Progenitor cell of endocrine pancreas (in vitro differentiated cells): ENCODE results near the gene ST7. TPM values are rescaled to one million over a fixed set of nuclear protein-coding genes. Genes with fewer than 3 reads are reported as not detected.

Experiments
- DNase-seq: peaks from one replicate; pipeline ENCODE4 v3.0.0; 2021; ENCODE audit warnings: low spot score; ENCODE audit not compliant: unreplicated experiment
- H3K27ac Mint-ChIP-seq: 2 replicates; pipeline ENCODE4 v1.8.0; 2021; ENCODE audit warnings: mild to moderate bottlenecking, moderate library complexity, mixed read lengths
- H3K27me3 Mint-ChIP-seq: 2 replicates; pipeline ENCODE4 v1.8.0; 2021; ENCODE audit warnings: mixed read lengths
- H3K36me3 Mint-ChIP-seq: 2 replicates; pipeline ENCODE4 v1.8.0; 2022; ENCODE audit warnings: mixed read lengths; ENCODE audit not compliant: insufficient read depth
- H3K4me1 Mint-ChIP-seq: 2 replicates; pipeline ENCODE4 v1.8.0; 2021; ENCODE audit warnings: low read depth, mixed read lengths
- H3K4me3 Mint-ChIP-seq: 2 replicates; pipeline ENCODE4 v1.8.0; 2021; ENCODE audit warnings: low read depth, mild to moderate bottlenecking, moderate library complexity, mixed read lengths
- H3K9me3 Mint-ChIP-seq: 2 replicates; pipeline ENCODE4 v1.8.0; 2021; ENCODE audit warnings: low read depth, mixed read lengths
- CTCF ChIP-seq: fragments of 200-600 bp; sonication (generic); IDR thresholded peaks from one replicate; pipeline ENCODE4 v1.5.0; 2021; ENCODE audit warnings: antibody characterized with exemption, mild to moderate bottlenecking; ENCODE audit not compliant: unreplicated experiment
- total RNA-seq: library from RNA; stranded (reverse); gene quantifications from 2 replicates; pipeline ENCODE4 v1.2.1, GENCODE V29; 2021

ST7 gene
- total RNA-seq, 1 donor from 2014 or later = 24.8 TPM

DNA sequence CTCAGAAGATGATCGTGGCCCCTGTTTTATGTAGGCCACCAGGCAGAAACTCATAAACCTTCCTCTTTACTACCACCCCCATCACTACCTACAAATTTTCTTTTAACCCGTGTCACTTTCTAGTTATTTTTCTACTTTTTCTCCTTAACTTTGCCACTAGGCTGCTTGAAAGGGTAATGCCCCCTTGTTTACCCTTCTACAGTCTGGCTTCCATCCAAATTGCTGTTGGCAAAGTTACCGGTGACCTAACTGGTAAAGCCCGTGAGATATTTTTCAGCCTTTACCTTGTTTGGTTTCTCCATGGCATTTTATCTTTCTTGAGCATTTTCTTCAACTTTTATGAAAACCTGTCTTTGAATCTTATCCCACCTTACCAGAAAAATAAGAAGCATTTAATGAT lies 216.6 kb downstream of the ST7 start:
- peaks cover 3% of the 10 kb centered on the region for H3K36me3 Mint-ChIP-seq
- TF ChIP-seq CTCF = no peak
- no peaks in the 10 kb centered on the region for H3K27me3 Mint-ChIP-seq
- no peaks in the 10 kb centered on the region for H3K4me1 Mint-ChIP-seq
- H3K4me3 Mint-ChIP-seq = no peak overlapping the region
- no peaks in the 10 kb centered on the region for H3K9me3 Mint-ChIP-seq
- DNase-seq = no peak
- no peak overlapping the region for H3K27ac Mint-ChIP-seq

GRCh38 chr7:117171106-117171505 lies 217.8 kb downstream of the ST7 start:
- no peak overlapping the region for H3K4me3 Mint-ChIP-seq
- no peak for DNase-seq
- peak; percentile 16 for TF ChIP-seq CTCF
- no peak overlapping the region for H3K27ac Mint-ChIP-seq
- no peaks in the 10 kb centered on the region for H3K27me3 Mint-ChIP-seq
- H3K36me3 Mint-ChIP-seq = peaks cover 3% of the 10 kb centered on the region
- no peaks in the 10 kb centered on the region for H3K9me3 Mint-ChIP-seq
- H3K4me1 Mint-ChIP-seq = no peaks in the 10 kb centered on the region

- Mint-ChIP-seq H3K36me3 (peaks cover 3% of the 10 kb centered on the region), H3K27me3 (no peaks in the 10 kb centered on the region), H3K4me1 (no peaks in the 10 kb centered on the region), H3K9me3 (no peaks in the 10 kb centered on the region), H3K4me3 (no peak overlapping the region), H3K27ac (no peak overlapping the region)
- no peak for DNase-seq
- no peak for TF ChIP-seq CTCF
Observed at GRCh38 chr7:117172283-117172682, 219.0 kb downstream of the ST7 start.

DNA sequence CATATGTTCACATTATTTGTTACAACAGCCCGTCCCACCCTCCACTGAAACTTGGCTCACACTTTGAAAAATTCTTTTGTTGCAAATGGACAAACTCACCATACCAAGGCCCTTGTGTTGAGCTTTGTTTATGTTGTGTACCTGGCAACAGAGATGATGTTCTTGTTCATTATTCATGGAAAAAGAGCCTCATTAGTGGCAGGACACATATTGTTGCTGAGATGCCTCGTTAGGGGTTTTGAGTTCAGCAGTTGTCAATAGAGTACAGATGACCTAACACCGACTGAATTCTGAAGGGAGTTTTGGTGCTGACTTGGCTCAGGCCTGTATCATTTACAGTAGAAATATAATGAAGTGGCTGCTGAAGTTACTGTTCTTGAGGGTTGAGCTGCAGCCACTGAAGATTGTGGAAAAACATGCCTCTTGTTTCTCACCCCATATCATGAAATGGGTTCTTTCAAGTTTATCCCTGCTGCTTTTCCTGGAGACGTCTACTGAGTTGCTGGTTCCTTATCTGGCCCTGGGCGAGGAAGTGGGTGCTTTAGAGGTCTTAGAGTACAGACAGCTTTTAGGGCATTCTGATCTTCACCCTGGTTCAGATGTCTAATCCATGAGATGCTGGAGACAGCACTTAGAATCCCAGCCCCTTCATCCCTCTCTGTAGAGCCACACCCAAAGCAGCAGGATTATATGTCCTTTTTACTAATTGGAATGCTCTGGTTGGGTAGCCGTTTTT lies 219.9 kb downstream of the ST7 start:
- no peaks in the 10 kb centered on the region for H3K4me1 Mint-ChIP-seq
- TF ChIP-seq CTCF = no peak
- no peak overlapping the region for H3K4me3 Mint-ChIP-seq
- DNase-seq = no peak
- no peaks in the 10 kb centered on the region for H3K27me3 Mint-ChIP-seq
- H3K36me3 Mint-ChIP-seq = peaks cover 3% of the 10 kb centered on the region
- H3K27ac Mint-ChIP-seq = no peak overlapping the region
- no peaks in the 10 kb centered on the region for H3K9me3 Mint-ChIP-seq

DNA sequence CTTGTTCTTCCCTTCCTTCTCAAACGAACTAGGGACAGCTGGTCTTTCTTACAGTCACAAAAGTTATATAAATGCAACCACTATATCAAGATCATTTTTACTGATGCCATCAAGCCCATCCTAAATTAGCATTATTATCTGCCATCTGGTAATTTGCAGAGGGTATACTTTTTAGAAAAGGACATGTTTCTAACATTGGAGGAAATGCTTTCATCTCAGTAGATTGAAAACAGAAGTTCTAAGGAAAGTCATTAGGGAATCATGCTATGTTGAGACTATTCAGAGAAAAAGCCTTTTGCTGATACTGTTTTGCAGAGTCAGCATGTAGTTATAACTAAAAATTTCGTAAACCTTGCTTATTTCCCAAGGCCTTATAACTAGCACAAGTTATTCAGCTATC lies 222.9 kb downstream of the ST7 start:
- H3K9me3 Mint-ChIP-seq = no peaks in the 10 kb centered on the region
- no peak overlapping the region for H3K27ac Mint-ChIP-seq
- H3K36me3 Mint-ChIP-seq = peaks cover 3% of the 10 kb centered on the region

More for the DNA sequence above, 222.9 kb downstream of the ST7 start:
- TF ChIP-seq CTCF = no peak
- Mint-ChIP-seq H3K27me3 (no peaks in the 10 kb centered on the region), H3K4me1 (no peaks in the 10 kb centered on the region), H3K4me3 (no peak overlapping the region)
- no peak for DNase-seq
